Measurements from ENCODE around the gene CXCR2.
"Not testable (repeated sequence)": the region's sequence is repeated elsewhere in the genome, so short reads cannot be mapped to it uniquely, and the experiment has no call there.

CXCR2 gene

DNA sequence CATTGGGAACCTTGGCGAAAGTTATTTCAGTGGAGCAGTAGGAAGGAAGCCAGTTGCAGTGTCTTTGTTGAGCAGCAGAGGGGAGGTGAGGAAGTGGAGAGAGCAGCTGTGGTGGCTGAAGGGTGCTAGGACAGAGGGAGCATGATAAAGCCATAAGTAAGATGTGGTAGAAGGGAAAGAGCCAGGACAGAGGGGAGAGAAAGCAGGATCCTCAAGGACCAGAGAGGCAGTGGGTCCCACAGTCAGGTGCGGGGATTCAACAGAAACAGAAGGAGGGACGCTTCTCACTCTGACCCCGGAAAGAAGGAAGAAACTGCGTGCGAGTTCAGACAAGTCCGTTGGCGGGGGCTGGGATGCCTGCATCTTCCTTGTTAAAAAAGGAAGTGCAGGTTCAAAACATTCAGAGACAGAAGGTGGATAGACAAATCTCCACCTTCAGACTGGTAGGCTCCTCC is at the start of gene CXCR2:
CXCR2 (plus strand) TSS at position 403 of the 455 bp plus-strand sequence. CDS start 8,774 bp downstream, outside the sequence.
- Mint-ChIP-seq H3K4me3 (no peak within 1 kb of the TSS), H3K36me3 (ENCODE audit: low read depth) (no peaks in the 10 kb centered on the region), H3K27me3 (peaks cover 23% of the 10 kb centered on the region), H3K27ac (peak within 1 kb of the TSS; percentile 17), H3K9me3 (peaks cover 12% of the 10 kb centered on the region), H3K4me1 (ENCODE audit: low read depth) (peaks cover 6% of the 10 kb centered on the region)
- DNase-seq: no peak

DNA sequence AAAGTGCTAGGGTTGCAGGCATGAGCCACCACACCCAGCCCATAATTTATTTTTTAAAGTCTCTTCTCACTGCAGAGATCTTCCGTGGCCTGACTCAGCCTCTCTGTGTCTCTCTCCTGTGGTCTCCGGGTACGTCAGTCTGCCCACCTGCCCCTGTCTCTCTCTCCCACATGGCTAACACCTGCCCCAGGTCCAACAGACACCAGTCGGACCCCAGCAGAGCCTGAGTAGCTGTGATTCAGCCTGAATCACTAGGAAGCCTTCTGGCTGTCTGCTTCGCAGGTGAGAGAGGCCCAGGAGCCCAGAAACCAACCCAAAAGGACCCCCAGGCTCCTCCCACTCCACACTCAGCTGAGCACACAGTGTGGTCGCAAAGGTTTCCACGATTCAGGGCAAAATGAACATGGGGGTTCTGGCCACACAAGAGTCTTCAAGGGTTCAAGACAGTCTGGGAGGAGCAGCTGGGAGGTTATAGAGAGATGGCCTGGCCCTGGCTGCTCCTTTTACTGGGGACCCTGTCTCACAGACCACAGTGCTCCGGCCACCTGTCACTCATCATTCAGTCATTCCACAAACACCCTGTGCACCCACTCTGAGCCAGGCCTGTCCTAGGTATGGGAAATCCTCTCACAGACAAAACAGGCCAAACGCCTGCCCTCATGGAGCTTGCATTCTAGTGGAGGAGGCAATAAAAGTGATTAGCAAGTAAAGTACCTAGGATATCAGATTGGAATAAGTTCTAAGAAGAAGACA is 48.2 kb upstream of the CXCR2 start:
- Mint-ChIP-seq H3K27ac (no peak overlapping the region), H3K4me1 (ENCODE audit: low read depth) (no peaks in the 10 kb centered on the region), H3K27me3 (peaks cover 5% of the 10 kb centered on the region), H3K4me3 (no peak overlapping the region), H3K36me3 (ENCODE audit: low read depth) (no peaks in the 10 kb centered on the region), H3K9me3 (no peaks in the 10 kb centered on the region)
- no peak for DNase-seq

DNA sequence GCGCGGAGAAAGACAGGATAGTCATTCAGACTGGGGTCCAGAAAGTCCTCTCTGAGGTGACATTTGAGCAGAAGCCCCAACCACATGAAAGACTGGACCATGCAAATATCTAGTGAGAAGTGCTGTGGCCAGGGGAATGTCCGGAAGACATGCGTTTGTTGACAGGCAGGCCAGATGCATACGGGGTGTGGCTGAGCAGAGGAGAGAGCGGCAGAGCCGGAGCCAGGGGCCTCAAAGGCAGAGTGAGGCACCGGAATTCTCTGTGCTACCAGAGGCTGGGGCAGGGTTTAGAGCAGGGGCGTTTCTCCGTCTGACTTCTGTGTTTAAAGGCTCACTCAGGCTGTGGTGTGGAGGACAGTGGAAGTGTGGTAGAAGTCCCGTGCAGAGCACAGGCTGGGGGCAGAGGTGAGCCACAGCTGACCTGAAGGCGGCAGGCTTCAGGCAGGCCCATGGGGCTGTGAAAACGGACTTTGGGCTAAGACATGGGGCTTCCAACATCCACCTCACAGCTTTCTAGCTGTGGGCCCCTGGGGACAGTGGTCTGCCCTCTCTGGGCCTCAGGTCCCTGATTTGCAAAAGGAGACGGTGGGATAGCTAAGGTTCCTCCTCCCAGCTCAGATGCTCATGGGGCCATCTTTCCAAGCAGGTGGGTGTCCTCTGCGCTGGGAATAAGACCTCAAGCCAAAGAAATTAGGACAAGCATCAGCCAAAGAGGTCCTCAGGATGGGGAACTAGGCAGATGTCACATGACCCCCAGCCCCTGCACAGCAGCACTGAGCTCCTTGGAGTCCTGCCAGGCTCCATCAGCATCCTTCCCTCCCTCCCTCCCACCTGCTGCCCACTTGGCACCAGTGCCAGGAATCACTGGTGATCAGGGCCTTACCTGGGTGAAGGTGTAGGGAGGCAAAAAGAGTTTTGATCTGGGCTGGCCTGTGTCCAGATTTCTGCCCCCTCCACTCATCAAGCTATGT is 45.6 kb upstream of the CXCR2 start:
- Mint-ChIP-seq H3K4me3 (no peak overlapping the region), H3K4me1 (ENCODE audit: low read depth) (no peaks in the 10 kb centered on the region), H3K36me3 (ENCODE audit: low read depth) (no peaks in the 10 kb centered on the region), H3K27me3 (no peaks in the 10 kb centered on the region), H3K27ac (no peak overlapping the region), H3K9me3 (no peaks in the 10 kb centered on the region)
- no peak for DNase-seq

DNA sequence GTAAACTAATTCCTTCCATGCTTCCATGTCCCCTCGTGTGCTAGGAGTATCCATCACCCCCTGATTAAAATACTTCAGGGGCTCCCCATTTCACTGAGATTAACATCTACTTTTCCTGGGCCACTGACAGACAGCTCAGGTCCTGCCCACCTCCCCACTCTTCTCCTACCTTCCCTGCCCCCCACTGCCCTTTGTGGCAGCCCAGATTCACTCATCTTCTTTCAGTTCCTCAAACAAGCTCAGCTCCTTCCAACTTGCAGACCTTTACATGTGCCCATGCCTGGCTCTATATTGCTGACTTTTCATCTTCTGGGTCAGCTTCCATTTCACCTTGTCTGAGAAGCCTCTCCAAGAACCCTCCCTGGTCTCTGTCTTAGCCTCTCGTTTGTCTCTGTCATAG is 44.8 kb upstream of the CXCR2 start:
- no peak for DNase-seq
- H3K27ac Mint-ChIP-seq: no peak overlapping the region
- H3K4me1 Mint-ChIP-seq (ENCODE audit: low read depth): no peaks in the 10 kb centered on the region
- no peak overlapping the region for H3K4me3 Mint-ChIP-seq
- H3K36me3 Mint-ChIP-seq (ENCODE audit: low read depth): no peaks in the 10 kb centered on the region
- H3K9me3 Mint-ChIP-seq: peaks cover 1% of the 10 kb centered on the region
- H3K27me3 Mint-ChIP-seq: no peaks in the 10 kb centered on the region

DNA sequence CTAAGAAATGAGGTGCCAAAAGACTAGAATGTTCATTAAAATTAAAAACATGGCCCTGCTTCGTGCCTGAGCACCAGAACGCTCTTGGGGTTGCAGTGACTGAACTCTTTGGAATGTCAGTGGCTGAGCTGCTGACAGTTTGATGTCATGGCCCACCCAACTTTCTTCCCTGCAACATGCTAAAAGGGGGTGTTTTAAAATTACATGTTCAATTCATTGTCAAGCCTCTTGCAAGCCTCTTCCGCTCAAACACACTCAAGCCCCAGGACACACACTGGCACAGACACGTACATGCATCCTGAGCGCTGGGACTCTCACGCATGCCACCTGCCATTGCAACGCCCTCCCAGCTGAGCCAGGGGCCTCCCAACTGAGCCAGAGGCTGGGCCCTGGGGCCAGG is 44.1 kb upstream of the CXCR2 start:
- Mint-ChIP-seq H3K4me3 (no peak overlapping the region), H3K9me3 (peaks cover 8% of the 10 kb centered on the region), H3K4me1 (ENCODE audit: low read depth) (no peaks in the 10 kb centered on the region), H3K27me3 (no peaks in the 10 kb centered on the region), H3K36me3 (ENCODE audit: low read depth) (no peaks in the 10 kb centered on the region), H3K27ac (no peak overlapping the region)
- no peak for DNase-seq

DNA sequence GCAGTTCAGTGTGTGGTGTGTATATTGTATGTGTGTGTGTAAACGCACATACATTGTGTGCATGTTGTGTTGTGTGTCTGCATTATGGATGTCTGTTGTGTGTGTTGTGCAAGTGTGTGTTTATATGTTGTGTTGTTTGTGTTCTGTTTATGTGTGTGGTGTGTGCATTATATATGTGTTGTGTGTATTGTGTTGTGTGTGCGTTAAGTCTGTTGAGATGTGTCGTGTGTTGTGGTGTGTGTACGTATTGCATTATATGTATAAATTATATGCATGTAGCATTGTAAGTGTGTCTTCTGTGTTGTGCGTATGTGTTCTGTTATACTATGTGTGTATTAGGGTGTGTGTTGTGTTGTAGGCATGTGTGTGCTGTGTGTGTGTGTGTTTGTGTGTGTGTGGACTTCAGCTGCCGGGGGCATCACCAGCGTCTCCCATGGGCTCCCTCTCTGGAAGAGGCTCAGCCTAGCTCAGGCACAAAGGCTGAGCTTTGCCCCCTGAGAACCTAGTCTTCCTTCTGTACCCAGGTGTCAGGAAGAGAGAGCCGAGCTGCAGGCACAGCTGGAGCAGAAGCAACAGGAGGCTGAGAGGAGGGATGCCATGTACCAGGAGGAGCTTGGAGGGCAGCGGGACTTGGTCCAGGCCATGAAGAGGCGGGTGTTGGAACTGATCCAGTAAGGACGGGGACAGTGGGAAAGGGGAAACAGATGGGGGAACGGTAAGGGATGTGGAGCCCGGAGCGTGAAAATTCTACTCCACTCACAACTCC is 43.1 kb upstream of the CXCR2 start:
- Mint-ChIP-seq H3K9me3 (peaks cover 8% of the 10 kb centered on the region), H3K4me3 (no peak overlapping the region), H3K27me3 (no peaks in the 10 kb centered on the region), H3K36me3 (ENCODE audit: low read depth) (no peaks in the 10 kb centered on the region), H3K27ac (no peak overlapping the region), H3K4me1 (ENCODE audit: low read depth) (no peaks in the 10 kb centered on the region)
- DNase-seq: no peak

DNA sequence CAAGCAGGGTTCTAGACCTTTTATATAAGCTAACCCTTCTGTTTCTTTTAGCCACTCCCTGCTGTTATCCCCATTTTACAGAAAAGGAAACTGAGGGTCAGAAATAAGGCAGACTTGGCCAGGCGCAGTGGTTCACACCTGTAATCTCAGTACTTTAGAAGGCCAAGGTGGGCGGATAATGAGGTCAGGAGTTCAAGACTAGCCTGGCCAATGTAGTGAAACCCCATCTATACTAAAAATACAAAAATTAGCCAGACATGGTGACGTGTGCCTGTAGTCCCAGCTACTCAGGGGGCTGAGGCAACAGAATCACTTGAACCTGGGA is 42.5 kb upstream of the CXCR2 start:
- no peaks in the 10 kb centered on the region for H3K36me3 Mint-ChIP-seq (ENCODE audit: low read depth)
- H3K27ac Mint-ChIP-seq: no peak overlapping the region
- no peak overlapping the region for H3K4me3 Mint-ChIP-seq
- no peak for DNase-seq
- H3K27me3 Mint-ChIP-seq: no peaks in the 10 kb centered on the region
- H3K9me3 Mint-ChIP-seq: peaks cover 8% of the 10 kb centered on the region
- H3K4me1 Mint-ChIP-seq (ENCODE audit: low read depth): no peaks in the 10 kb centered on the region

DNA sequence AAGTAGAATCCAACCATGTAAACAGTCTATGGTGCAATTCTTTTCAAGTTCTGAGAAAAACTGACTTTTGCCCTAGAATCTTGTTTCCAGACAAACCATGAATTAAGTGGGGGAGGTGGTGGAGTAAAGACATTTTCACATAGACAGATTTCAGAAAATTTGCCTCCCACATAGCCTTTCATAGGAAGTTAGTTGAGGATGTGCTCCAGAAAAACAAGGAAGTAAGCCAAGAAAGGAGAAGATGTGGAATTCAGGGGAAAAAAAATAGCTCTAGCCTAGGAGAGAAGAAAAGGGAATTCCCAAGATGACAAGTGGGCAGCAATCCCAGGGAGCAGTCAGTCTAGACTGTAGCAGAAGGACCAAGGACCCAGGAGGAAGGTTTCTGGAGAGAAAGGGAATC is 39.4 kb upstream of the CXCR2 start:
- Mint-ChIP-seq H3K4me3 (no peak overlapping the region), H3K9me3 (peaks cover 8% of the 10 kb centered on the region), H3K4me1 (ENCODE audit: low read depth) (no peaks in the 10 kb centered on the region), H3K36me3 (ENCODE audit: low read depth) (no peaks in the 10 kb centered on the region), H3K27ac (no peak overlapping the region), H3K27me3 (no peaks in the 10 kb centered on the region)
- no peak for DNase-seq

DNA sequence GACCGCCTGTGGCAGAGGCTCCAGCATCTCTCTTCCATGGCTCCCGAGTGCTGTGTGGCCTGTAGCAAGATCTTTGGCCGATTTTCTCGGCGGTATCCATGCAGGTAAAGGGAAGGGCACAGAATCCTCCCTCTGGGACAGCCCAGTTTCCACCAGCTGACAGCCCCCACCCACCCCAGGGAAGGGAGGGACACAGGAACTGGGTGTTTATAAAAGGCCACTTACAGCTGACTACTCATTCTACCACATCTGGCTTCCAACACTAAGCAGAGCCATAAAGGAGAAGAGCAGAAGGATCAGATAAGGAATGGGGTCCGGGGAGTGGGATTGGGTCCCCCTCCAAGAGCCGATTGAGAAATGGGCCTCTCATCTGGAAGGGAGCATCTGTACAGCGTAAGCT is 36.6 kb upstream of the CXCR2 start:
- Mint-ChIP-seq H3K27me3 (no peaks in the 10 kb centered on the region), H3K4me3 (no peak overlapping the region), H3K27ac (no peak overlapping the region), H3K36me3 (ENCODE audit: low read depth) (no peaks in the 10 kb centered on the region), H3K4me1 (ENCODE audit: low read depth) (no peaks in the 10 kb centered on the region), H3K9me3 (peaks cover 8% of the 10 kb centered on the region)
- no peak for DNase-seq

DNA sequence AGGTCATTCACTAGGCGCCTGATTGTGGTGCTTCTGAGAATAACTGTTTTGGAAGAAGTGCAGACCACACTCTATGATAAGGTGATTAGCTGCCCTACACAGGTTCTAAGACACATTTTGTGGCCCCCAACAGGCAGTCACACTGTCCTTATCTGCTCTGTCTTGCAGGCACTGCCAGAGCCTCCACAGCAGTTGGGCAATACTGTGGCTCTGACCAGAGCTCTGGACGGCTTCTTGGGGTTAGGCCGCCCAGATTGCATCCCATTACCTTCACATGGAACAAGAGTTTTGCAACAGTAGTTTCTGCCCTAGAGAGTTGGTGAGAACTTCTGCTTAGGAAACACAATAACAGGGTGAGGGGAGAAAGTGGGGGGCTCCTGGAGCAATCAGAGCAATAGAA is 34.1 kb upstream of the CXCR2 start:
- no peak for DNase-seq
- H3K27me3 Mint-ChIP-seq: no peaks in the 10 kb centered on the region
- H3K36me3 Mint-ChIP-seq (ENCODE audit: low read depth): no peaks in the 10 kb centered on the region
- H3K4me3 Mint-ChIP-seq: no peak overlapping the region
- no peak overlapping the region for H3K27ac Mint-ChIP-seq
- H3K9me3 Mint-ChIP-seq: no peaks in the 10 kb centered on the region
- no peaks in the 10 kb centered on the region for H3K4me1 Mint-ChIP-seq (ENCODE audit: low read depth)

DNA sequence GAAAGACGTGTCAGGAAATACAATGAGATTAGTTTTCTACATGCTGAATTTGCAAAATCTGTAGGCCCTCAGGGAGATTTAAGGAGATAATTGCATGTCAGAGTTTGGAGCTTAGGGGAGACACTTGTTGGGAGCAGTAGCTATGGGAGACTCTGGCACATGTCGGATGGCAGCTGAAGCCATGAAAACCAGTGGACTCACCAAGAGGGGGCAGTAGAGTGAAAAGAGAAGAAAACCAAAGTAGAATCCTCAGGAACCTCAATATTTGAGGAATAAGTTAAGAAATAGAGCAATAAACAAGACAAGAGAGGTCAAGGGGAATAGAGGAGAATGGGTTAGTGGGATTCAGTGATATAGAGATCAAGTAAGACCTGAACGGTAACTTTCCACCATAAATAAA is 31.9 kb upstream of the CXCR2 start:
- Mint-ChIP-seq H3K36me3 (ENCODE audit: low read depth) (no peaks in the 10 kb centered on the region), H3K4me1 (ENCODE audit: low read depth) (no peaks in the 10 kb centered on the region), H3K4me3 (no peak overlapping the region), H3K27me3 (no peaks in the 10 kb centered on the region), H3K9me3 (no peaks in the 10 kb centered on the region), H3K27ac (no peak overlapping the region)
- DNase-seq: no peak

DNA sequence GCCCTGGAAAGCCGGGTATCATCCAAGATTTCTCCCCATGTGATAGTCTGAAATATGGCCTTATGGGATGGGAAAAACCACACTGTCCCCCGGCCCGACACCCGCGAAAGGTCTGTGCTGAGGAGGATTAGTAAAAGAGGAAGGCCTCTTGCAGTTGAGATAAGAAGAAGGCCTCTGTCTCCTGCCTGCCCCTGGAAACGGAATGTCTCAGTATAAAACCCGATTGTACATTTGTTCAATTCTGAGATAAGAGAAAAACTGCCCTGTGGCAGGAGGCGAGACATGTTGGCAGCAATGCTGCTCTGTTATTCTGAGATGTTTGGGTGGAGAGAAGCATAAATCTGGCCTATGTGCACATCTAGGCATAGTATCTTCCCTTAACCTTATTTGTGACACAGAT is 30.0 kb upstream of the CXCR2 start:
- no peak overlapping the region for H3K4me3 Mint-ChIP-seq
- peaks cover 3% of the 10 kb centered on the region for H3K27me3 Mint-ChIP-seq

DNA sequence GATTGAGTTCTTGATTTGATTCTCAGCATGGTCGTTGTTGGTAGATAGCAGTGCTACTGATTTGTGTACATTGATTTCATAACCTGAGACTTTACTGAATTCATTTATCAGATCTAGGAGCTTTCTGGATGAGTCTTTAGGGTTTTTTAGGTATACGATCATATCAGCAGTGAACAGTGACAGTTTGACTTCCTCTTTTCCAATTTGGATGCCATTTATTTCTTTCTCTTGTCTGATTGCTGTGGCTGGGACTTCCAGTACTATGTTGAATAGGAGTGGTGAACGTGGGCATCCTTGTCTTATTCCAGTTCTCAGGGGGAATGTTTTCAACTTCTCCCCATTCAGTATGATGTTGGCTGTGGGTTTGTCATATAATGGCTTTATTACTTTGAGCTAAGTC is 27.9 kb upstream of the CXCR2 start:
- Mint-ChIP-seq H3K27ac (no peak overlapping the region), H3K27me3 (peaks cover 9% of the 10 kb centered on the region), H3K9me3 (no peaks in the 10 kb centered on the region), H3K4me1 (ENCODE audit: low read depth) (no peaks in the 10 kb centered on the region), H3K4me3 (no peak overlapping the region), H3K36me3 (ENCODE audit: low read depth) (no peaks in the 10 kb centered on the region)
- no peak for DNase-seq

More for the DNA sequence above, 30.0 kb upstream of the CXCR2 start:
- DNase-seq: no peak
- H3K27ac Mint-ChIP-seq: no peak overlapping the region
- no peaks in the 10 kb centered on the region for H3K9me3 Mint-ChIP-seq
- no peaks in the 10 kb centered on the region for H3K36me3 Mint-ChIP-seq (ENCODE audit: low read depth)
- H3K4me1 Mint-ChIP-seq (ENCODE audit: low read depth): no peaks in the 10 kb centered on the region

DNA sequence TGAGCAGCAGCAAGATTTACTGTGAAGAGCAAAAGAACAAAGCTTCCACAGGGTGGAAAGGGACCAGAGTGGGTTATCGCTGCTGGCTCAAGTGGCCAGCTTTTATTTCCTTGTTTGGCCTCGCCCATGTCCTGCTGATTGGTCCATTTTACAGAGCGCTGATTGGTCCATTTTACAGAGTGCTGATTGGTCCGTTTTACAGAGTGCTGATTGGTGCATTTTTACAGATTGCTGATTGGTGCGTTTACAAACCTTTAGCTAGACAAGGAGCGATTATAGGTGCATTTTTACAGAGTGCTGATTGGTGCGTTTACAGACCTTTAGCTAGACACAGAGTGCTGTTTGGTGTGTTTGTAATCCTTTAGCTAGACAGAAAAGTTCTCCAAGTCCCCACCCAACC is 17.0 kb upstream of the CXCR2 start:
- H3K4me3 Mint-ChIP-seq; H3K36me3 Mint-ChIP-seq (ENCODE audit: low read depth); H3K4me1 Mint-ChIP-seq (ENCODE audit: low read depth); H3K27ac Mint-ChIP-seq; H3K9me3 Mint-ChIP-seq; DNase-seq: not testable (repeated sequence)
- peaks cover 64% of the 10 kb centered on the region for H3K27me3 Mint-ChIP-seq
